ENCODE measurements around the gene TPTE. TPM values are rescaled to one million over a fixed set of nuclear protein-coding genes. Genes with fewer than 3 reads are reported as not detected.
"Not testable (repeated sequence)": the region's sequence is repeated elsewhere in the genome, so short reads cannot be mapped to it uniquely, and the experiment has no call there.

TPTE gene
- total RNA-seq, 1 experiment from 2014 or later: not detected

GRCh38 chr21:10640446-10640845 is 119.1 kb downstream of the TPTE start:
- H3K9me2 ChIP-seq (replicated peaks; ENCODE audit: low read length): no peaks in the 10 kb centered on the region
- H3K4me1 ChIP-seq (ENCODE audit: insufficient read depth, low read length): no peaks in the 10 kb centered on the region
- ATAC-seq (no peak), DNase-seq (no peak)
- no TSS peak for BruUV-seq (replicated peaks)
- H3K27ac ChIP-seq (ENCODE audit: low read length): no peak overlapping the region
- ChIA-PET POLR2A (ENCODE audit: unreplicated experiment) (no interaction called here), CTCF (no interaction called here)
- no peak for TF ChIP-seq CTCF (conservative IDR thresholded peaks at IDR 0.05; ENCODE audit: low read depth, low read length)
- no peak for TF ChIP-seq EZH2 (IDR thresholded peaks at IDR 0.05; ENCODE audit: low read length, unreplicated experiment)
- TF ChIP-seq EZH2phosphoT487 (IDR thresholded peaks at IDR 0.05; ENCODE audit: borderline replicate concordance, low read length): no peak
- H3K4me3 ChIP-seq (ENCODE audit: low read length): no peak overlapping the region
- H3K36me3 ChIP-seq (ENCODE audit: low read depth, low read length): no peaks in the 10 kb centered on the region
- intact Hi-C loops (cut with micrococcal nuclease): no loop called here
- no peak overlapping the region for H3K9ac ChIP-seq (ENCODE audit: low read length)
- H3K9me3 ChIP-seq (ENCODE audit: low read length): peaks cover 44% of the 10 kb centered on the region
- no peaks in the 10 kb centered on the region for H3K79me2 ChIP-seq (ENCODE audit: low read length)
- no peaks in the 10 kb centered on the region for H4K20me1 ChIP-seq (ENCODE audit: low read length)
- H3K4me2 ChIP-seq (ENCODE audit: low read length): no peak overlapping the region
- H3F3A ChIP-seq (ENCODE audit: low read length, unreplicated experiment): no peaks in the 10 kb centered on the region
- H3K27me3 ChIP-seq (ENCODE audit: low read length): no peaks in the 10 kb centered on the region
- no peak overlapping the region for H2AFZ ChIP-seq (ENCODE audit: low read length)

- Histone ChIP-seq H3K27ac (ENCODE audit: low read length) (no peak overlapping the region), H3K9ac (ENCODE audit: low read length) (no peak overlapping the region), H3K79me2 (ENCODE audit: low read length) (no peaks in the 10 kb centered on the region), H3F3A (ENCODE audit: low read length, unreplicated experiment) (no peaks in the 10 kb centered on the region), H2AFZ (ENCODE audit: low read length) (no peak overlapping the region), H3K9me2 (replicated peaks; ENCODE audit: low read length) (no peaks in the 10 kb centered on the region), H3K4me1 (ENCODE audit: insufficient read depth, low read length) (no peaks in the 10 kb centered on the region), H3K4me3 (ENCODE audit: low read length) (no peak overlapping the region), H3K9me3 (ENCODE audit: low read length) (peaks cover 48% of the 10 kb centered on the region), H3K27me3 (ENCODE audit: low read length) (no peaks in the 10 kb centered on the region), H4K20me1 (ENCODE audit: low read length) (no peaks in the 10 kb centered on the region), H3K4me2 (ENCODE audit: low read length) (no peak overlapping the region), H3K36me3 (ENCODE audit: low read depth, low read length) (no peaks in the 10 kb centered on the region)
- intact Hi-C loops (cut with micrococcal nuclease): no loop called here
- no peak for ATAC-seq
- ChIA-PET POLR2A (ENCODE audit: unreplicated experiment) (no interaction called here), CTCF (no interaction called here)
- TF ChIP-seq CTCF (conservative IDR thresholded peaks at IDR 0.05; ENCODE audit: low read depth, low read length) (no peak), EZH2phosphoT487 (IDR thresholded peaks at IDR 0.05; ENCODE audit: borderline replicate concordance, low read length) (no peak)
- DNase-seq: no peak
- no TSS peak for BruUV-seq (replicated peaks)
Observed at GRCh38 chr21:10641107-10641506, 119.7 kb downstream of the TPTE start.

GRCh38 chr21:10645667-10646066 is 124.3 kb downstream of the TPTE start:
- ATAC-seq; H3K27me3 ChIP-seq (ENCODE audit: low read length); H3K36me3 ChIP-seq (ENCODE audit: low read depth, low read length); intact Hi-C loops (cut with micrococcal nuclease); POLR2A ChIA-PET (ENCODE audit: unreplicated experiment); CTCF ChIA-PET; H3K79me2 ChIP-seq (ENCODE audit: low read length); H4K20me1 ChIP-seq (ENCODE audit: low read length); H3K9me2 ChIP-seq (replicated peaks; ENCODE audit: low read length); H3F3A ChIP-seq (ENCODE audit: low read length, unreplicated experiment); H3K4me1 ChIP-seq (ENCODE audit: insufficient read depth, low read length); H3K9ac ChIP-seq (ENCODE audit: low read length); H2AFZ ChIP-seq (ENCODE audit: low read length); H3K4me3 ChIP-seq (ENCODE audit: low read length); BruUV-seq (replicated peaks); H3K4me2 ChIP-seq (ENCODE audit: low read length); H3K27ac ChIP-seq (ENCODE audit: low read length); DNase-seq: not testable (repeated sequence)
- peaks cover 59% of the 10 kb centered on the region for H3K9me3 ChIP-seq (ENCODE audit: low read length)

GRCh38 chr21:10649350-10650149 is 128.2 kb downstream of the TPTE start:
- H3K27me3 ChIP-seq (ENCODE audit: low read length); ATAC-seq; BruUV-seq (replicated peaks); POLR2A ChIA-PET (ENCODE audit: unreplicated experiment); H3K36me3 ChIP-seq (ENCODE audit: low read depth, low read length); intact Hi-C loops (cut with micrococcal nuclease); H4K20me1 ChIP-seq (ENCODE audit: low read length); CTCF ChIA-PET; H3K79me2 ChIP-seq (ENCODE audit: low read length); H3K9me2 ChIP-seq (replicated peaks; ENCODE audit: low read length); H3K4me2 ChIP-seq (ENCODE audit: low read length); H3K4me1 ChIP-seq (ENCODE audit: insufficient read depth, low read length); H2AFZ ChIP-seq (ENCODE audit: low read length); H3F3A ChIP-seq (ENCODE audit: low read length, unreplicated experiment); H3K27ac ChIP-seq (ENCODE audit: low read length); H3K9ac ChIP-seq (ENCODE audit: low read length); H3K4me3 ChIP-seq (ENCODE audit: low read length); DNase-seq: not testable (repeated sequence)
- peaks cover 37% of the 10 kb centered on the region; the same call in 1 of the 2 replicates for H3K9me3 ChIP-seq (ENCODE audit: low read length)

- peaks cover 37% of the 10 kb centered on the region; the same call in 1 of the 2 replicates for H3K9me3 ChIP-seq (ENCODE audit: low read length)
- H3K27me3 ChIP-seq (ENCODE audit: low read length); H3K4me3 ChIP-seq (ENCODE audit: low read length); H3K9me2 ChIP-seq (replicated peaks; ENCODE audit: low read length); H3K4me2 ChIP-seq (ENCODE audit: low read length); H3K9ac ChIP-seq (ENCODE audit: low read length); H3K4me1 ChIP-seq (ENCODE audit: insufficient read depth, low read length); intact Hi-C loops (cut with micrococcal nuclease); ATAC-seq; H3K79me2 ChIP-seq (ENCODE audit: low read length); H3F3A ChIP-seq (ENCODE audit: low read length, unreplicated experiment); H3K36me3 ChIP-seq (ENCODE audit: low read depth, low read length); BruUV-seq (replicated peaks); POLR2A ChIA-PET (ENCODE audit: unreplicated experiment); H2AFZ ChIP-seq (ENCODE audit: low read length); H4K20me1 ChIP-seq (ENCODE audit: low read length); CTCF ChIA-PET; DNase-seq; H3K27ac ChIP-seq (ENCODE audit: low read length): not testable (repeated sequence)
Observed at GRCh38 chr21:10650297-10650696, 128.9 kb downstream of the TPTE start.
